Naive B cell (primary cell): Measurements from ENCODE around the gene LRRC4C. TPM values are rescaled to one million over a fixed set of nuclear protein-coding genes. Genes with fewer than 3 reads are reported as not detected.

Experiments
- ATAC-seq, 2 donors: fragments of 150-1000 bp; cut with Tn5 transposase; 2 replicates each; pipeline ENCODE4 v1.10.0; 2021; ENCODE audit warnings: low read depth in 2 of 2, mild to moderate bottlenecking in 2 of 2, moderate library complexity in 2 of 2
- DNase-seq: peaks from one replicate; pipeline ENCODE4 v3.0.0; 2022
- H3K27ac Mint-ChIP-seq, 6 donors: one replicate each; pipeline ENCODE4 v1.8.0; 2020 to 2022; ENCODE audit warnings: mild to moderate bottlenecking in 6 of 6, mixed read lengths in 6 of 6, moderate library complexity in 5 of 6, inconsistent platforms in 2 of 6
- H3K27me3 Mint-ChIP-seq, 3 donors: one replicate each; pipeline ENCODE4 v1.8.0; 2021 to 2022; ENCODE audit warnings: mixed read lengths in 3 of 3, mild to moderate bottlenecking in 1 of 3
- H3K36me3 Mint-ChIP-seq, 2 donors: one replicate each; pipeline ENCODE4 v1.8.0; 2020 to 2022; ENCODE audit warnings: mixed read lengths in 2 of 2, inconsistent platforms in 1 of 2, mild to moderate bottlenecking in 1 of 2
- H3K4me1 Mint-ChIP-seq, 3 donors: one replicate each; pipeline ENCODE4 v1.8.0; 2020 to 2022; ENCODE audit warnings: mixed read lengths in 3 of 3, inconsistent platforms in 1 of 3, mild to moderate bottlenecking in 1 of 3, moderate library complexity in 1 of 3
- H3K4me3 Mint-ChIP-seq, 8 donors: one replicate each; pipeline ENCODE4 v1.8.0; 2020 to 2022; ENCODE audit warnings: mild to moderate bottlenecking in 8 of 8, mixed read lengths in 8 of 8, moderate library complexity in 8 of 8, inconsistent platforms in 2 of 8
- H3K9me3 Mint-ChIP-seq, 7 donors: one replicate each; pipeline ENCODE4 v1.8.0; 2020 to 2022; ENCODE audit warnings: mixed read lengths in 7 of 7, mild to moderate bottlenecking in 5 of 7, inconsistent platforms in 2 of 7, moderate library complexity in 1 of 7
- polyA plus RNA-seq, 6 donors: library from polyadenylated mRNA; unstranded; fragments of 300-500 nt; fragmentation: Illumina TruSeq; gene quantifications; one replicate each; pipeline ENCODE4 v1.2.3, GENCODE V29; 2021; ENCODE audit warnings: low read depth in 6 of 6

Gene LRRC4C
- polyA plus RNA-seq, 6 donors from 2014 or later, result not detected

DNA sequence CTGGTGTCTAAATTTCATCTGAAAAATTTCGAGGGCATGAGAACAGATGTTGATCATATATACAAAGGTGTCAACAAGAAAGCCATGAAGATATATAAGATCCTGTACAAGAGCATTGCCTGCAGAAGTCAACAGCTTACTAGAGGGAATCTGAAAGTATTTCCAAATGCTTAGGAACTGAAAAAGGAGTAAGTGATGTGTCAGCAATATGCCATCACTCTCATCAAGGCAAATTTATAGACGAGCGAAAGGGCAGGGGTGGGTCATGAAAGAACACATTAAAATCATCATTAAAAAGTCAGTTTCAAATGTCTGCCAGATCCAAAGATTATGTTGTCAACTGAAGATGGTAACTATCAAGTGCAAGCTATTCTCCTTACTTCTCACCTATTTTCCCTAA is 1299.0 kb downstream of the LRRC4C start:
- Mint-ChIP-seq H3K27me3 (no peaks in the 10 kb centered on the region), H3K4me3 (no peak overlapping the region), H3K36me3 (no peaks in the 10 kb centered on the region), H3K27ac (no peak overlapping the region), H3K4me1 (no peaks in the 10 kb centered on the region), H3K9me3 (peaks cover 8 to 23% (median 18%) of the 10 kb centered on the region in 7 donors)
- DNase-seq (no peak), ATAC-seq (no peak)

DNA sequence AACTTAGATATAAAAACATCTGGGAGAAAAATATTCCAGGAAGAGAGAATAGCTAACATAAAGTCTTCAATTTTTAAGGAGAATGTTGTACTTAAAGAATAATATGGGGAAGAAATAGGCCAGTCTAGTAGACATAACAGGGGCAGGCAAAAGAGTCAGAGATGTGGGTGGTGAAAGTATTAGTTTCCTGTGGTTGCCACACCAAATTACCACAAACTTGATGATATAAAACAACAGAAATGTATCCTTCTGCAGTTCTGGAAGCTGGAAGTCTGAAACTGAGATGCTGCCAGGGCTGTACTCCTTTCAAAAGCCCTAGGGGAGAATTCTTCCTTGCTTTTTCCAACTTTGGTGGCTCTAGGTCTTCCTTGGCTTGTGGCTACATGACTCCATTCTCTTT is 1309.7 kb downstream of the LRRC4C start:
- no peaks in the 10 kb centered on the region for H3K27me3 Mint-ChIP-seq
- DNase-seq, result no peak
- no peak for ATAC-seq
- no peaks in the 10 kb centered on the region for H3K4me1 Mint-ChIP-seq
- H3K36me3 Mint-ChIP-seq, result no peaks in the 10 kb centered on the region
- H3K27ac Mint-ChIP-seq, result no peak overlapping the region
- H3K9me3 Mint-ChIP-seq, result peaks cover 0 to 23% (median 7%) of the 10 kb centered on the region in 7 donors
- H3K4me3 Mint-ChIP-seq, result no peak overlapping the region

DNA sequence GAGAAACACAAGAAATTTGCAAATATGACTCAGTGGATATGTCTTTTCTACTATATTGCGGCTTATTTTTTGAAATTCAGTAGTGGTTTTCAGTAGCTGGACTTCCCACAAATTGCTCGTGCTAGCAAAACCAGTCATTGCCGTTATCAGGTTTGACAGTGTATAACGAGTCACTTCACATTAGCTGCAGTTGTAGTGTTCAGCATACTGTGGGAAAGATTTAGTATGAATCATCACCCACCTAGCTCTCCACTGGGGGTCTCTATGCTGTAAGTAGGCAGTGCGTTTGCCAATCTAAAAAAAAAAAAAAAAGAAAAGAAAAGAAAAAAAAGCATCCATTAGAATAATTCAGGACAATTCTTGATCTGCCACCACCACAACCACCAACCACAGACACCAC is 1318.9 kb downstream of the LRRC4C start:
- Mint-ChIP-seq H3K4me1 (no peaks in the 10 kb centered on the region), H3K9me3 (peaks cover 0 to 15% (median 2%) of the 10 kb centered on the region in 7 donors), H3K27me3 (no peaks in the 10 kb centered on the region), H3K4me3 (no peak overlapping the region), H3K27ac (no peak overlapping the region), H3K36me3 (no peaks in the 10 kb centered on the region)
- no peak for ATAC-seq
- no peak for DNase-seq

DNA sequence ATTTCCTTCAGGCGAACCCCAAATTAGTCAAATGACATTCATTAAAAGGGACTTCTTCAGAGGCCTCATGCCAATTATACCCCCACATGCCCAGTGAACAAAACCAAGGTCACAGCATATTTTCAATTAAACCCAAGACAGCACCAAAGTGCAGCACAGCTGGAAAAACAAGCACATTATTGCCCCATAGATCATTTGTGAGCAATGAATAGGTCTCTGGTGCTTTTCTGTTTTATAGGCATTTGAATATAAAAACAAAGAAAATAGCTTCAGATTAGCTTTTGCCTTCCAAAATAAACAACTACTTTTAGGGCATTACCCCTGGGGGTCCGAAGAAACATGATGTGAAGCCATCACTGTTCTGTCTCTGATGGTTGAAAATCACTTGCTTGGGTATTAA is 1319.9 kb downstream of the LRRC4C start:
- H3K4me3 Mint-ChIP-seq, result no peak overlapping the region
- DNase-seq, result no peak
- no peaks in the 10 kb centered on the region for H3K4me1 Mint-ChIP-seq
- H3K27ac Mint-ChIP-seq, result no peak overlapping the region
- H3K36me3 Mint-ChIP-seq, result no peaks in the 10 kb centered on the region
- peaks cover 0 to 15% (median 2%) of the 10 kb centered on the region in 7 donors for H3K9me3 Mint-ChIP-seq
- no peaks in the 10 kb centered on the region for H3K27me3 Mint-ChIP-seq
- no peak for ATAC-seq

- no peaks in the 10 kb centered on the region for H3K4me1 Mint-ChIP-seq
- H3K9me3 Mint-ChIP-seq, result peaks cover 0 to 15% (median 2%) of the 10 kb centered on the region in 7 donors
- no peak overlapping the region for H3K27ac Mint-ChIP-seq
- H3K27me3 Mint-ChIP-seq, result no peaks in the 10 kb centered on the region
- no peak for DNase-seq
- H3K36me3 Mint-ChIP-seq, result no peaks in the 10 kb centered on the region
- no peak for ATAC-seq
- no peak overlapping the region for H3K4me3 Mint-ChIP-seq
Observed at GRCh38 chr11:40139066-40139465, 1320.4 kb downstream of the LRRC4C start.

GRCh38 chr11:40134820-40135570 is 1324.5 kb downstream of the LRRC4C start:
- no peaks in the 10 kb centered on the region for H3K36me3 Mint-ChIP-seq
- no peak overlapping the region for H3K27ac Mint-ChIP-seq
- no peak for ATAC-seq

GRCh38 chr11:40133498-40133897 is 1326.0 kb downstream of the LRRC4C start:
- Mint-ChIP-seq H3K9me3 (peaks cover 0 to 6% (median 0%) of the 10 kb centered on the region in 7 donors), H3K36me3 (no peaks in the 10 kb centered on the region), H3K4me1 (no peaks in the 10 kb centered on the region), H3K27me3 (no peaks in the 10 kb centered on the region), H3K27ac (no peak overlapping the region), H3K4me3 (no peak overlapping the region)
- ATAC-seq, result no peak
- no peak for DNase-seq

More at GRCh38 chr11:40134820-40135570, 1324.5 kb downstream of the LRRC4C start:
- Mint-ChIP-seq H3K4me1 (no peaks in the 10 kb centered on the region), H3K4me3 (no peak overlapping the region), H3K9me3 (peaks cover 0 to 3% (median 0%) of the 10 kb centered on the region in 7 donors), H3K27me3 (no peaks in the 10 kb centered on the region)
- no peak for DNase-seq

- no peak for ATAC-seq
- DNase-seq, result no peak
- H3K4me3 Mint-ChIP-seq, result no peak overlapping the region
Observed at GRCh38 chr11:40132912-40133311, 1326.5 kb downstream of the LRRC4C start.

GRCh38 chr11:40130427-40130826 is 1329.0 kb downstream of the LRRC4C start:
- no peaks in the 10 kb centered on the region for H3K27me3 Mint-ChIP-seq
- peaks cover 0 to 6% (median 2%) of the 10 kb centered on the region in 7 donors for H3K9me3 Mint-ChIP-seq
- ATAC-seq (no peak), DNase-seq (no peak)
- no peaks in the 10 kb centered on the region for H3K4me1 Mint-ChIP-seq
- no peak overlapping the region for H3K27ac Mint-ChIP-seq
- H3K4me3 Mint-ChIP-seq, result no peak overlapping the region
- H3K36me3 Mint-ChIP-seq, result no peaks in the 10 kb centered on the region

More at GRCh38 chr11:40132912-40133311, 1326.5 kb downstream of the LRRC4C start:
- H3K27ac Mint-ChIP-seq, result no peak overlapping the region
- H3K27me3 Mint-ChIP-seq, result no peaks in the 10 kb centered on the region
- H3K36me3 Mint-ChIP-seq, result no peaks in the 10 kb centered on the region
- H3K9me3 Mint-ChIP-seq, result peaks cover 0 to 8% (median 0%) of the 10 kb centered on the region in 7 donors
- H3K4me1 Mint-ChIP-seq, result no peaks in the 10 kb centered on the region

DNA sequence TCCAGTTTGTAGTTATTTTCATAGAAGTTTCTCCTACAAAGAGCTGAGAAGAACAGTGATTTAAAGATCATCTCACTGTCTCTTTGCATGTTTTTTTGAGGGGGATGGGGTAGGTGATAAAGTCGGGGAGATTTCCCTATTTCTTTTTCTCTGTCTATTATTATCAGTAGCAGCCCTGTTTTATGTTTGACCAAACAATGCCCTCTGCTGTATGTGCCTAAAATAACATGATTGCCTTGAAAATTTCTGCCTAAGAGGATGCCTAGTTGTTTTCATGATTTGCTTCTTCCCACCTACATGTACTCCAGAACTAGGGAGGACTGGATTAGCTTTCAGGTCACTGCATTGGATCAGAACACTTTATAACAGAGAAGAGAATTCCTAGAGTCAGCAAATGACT is 1330.2 kb downstream of the LRRC4C start:
- no peaks in the 10 kb centered on the region for H3K4me1 Mint-ChIP-seq
- H3K27ac Mint-ChIP-seq, result no peak overlapping the region
- no peaks in the 10 kb centered on the region for H3K27me3 Mint-ChIP-seq
- no peaks in the 10 kb centered on the region for H3K36me3 Mint-ChIP-seq
- no peak for DNase-seq
- H3K4me3 Mint-ChIP-seq, result no peak overlapping the region
- H3K9me3 Mint-ChIP-seq, result peaks cover 0 to 8% (median 2%) of the 10 kb centered on the region in 7 donors
- no peak for ATAC-seq

GRCh38 chr11:40125054-40125453 is 1334.4 kb downstream of the LRRC4C start:
- Mint-ChIP-seq H3K4me3 (no peak overlapping the region), H3K27ac (no peak overlapping the region), H3K9me3 (peaks cover 2 to 9% (median 8%) of the 10 kb centered on the region in 7 donors), H3K27me3 (no peaks in the 10 kb centered on the region), H3K4me1 (no peaks in the 10 kb centered on the region), H3K36me3 (no peaks in the 10 kb centered on the region)
- ATAC-seq, result no peak
- no peak for DNase-seq

DNA sequence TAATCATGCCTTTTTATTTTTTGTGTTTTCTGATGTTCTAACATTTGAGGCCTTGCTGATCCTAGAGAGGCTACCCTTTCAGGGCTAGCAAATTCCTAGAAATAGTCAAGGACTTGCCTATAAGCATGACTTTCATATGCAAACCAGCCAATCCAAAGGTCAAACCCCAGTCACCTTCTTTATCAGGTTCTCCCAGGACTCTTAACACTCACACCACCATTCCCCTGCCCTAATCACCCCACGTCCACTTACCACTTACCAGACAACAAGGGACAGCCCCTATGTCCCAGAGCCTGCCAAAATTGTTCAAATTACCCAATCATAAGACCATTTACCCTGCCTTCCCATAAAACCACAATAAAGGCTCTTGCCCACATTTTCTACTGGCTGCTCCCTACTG is 1339.8 kb downstream of the LRRC4C start:
- ATAC-seq (no peak), DNase-seq (no peak)
- Mint-ChIP-seq H3K27me3 (no peaks in the 10 kb centered on the region), H3K27ac (no peak overlapping the region), H3K4me3 (no peak overlapping the region), H3K9me3 (peaks cover 0 to 10% (median 6%) of the 10 kb centered on the region in 7 donors), H3K36me3 (no peaks in the 10 kb centered on the region), H3K4me1 (no peaks in the 10 kb centered on the region)

- DNase-seq (no peak), ATAC-seq (no peak)
- Mint-ChIP-seq H3K27ac (no peak overlapping the region), H3K36me3 (no peaks in the 10 kb centered on the region), H3K9me3 (peaks cover 0 to 9% (median 4%) of the 10 kb centered on the region in 7 donors), H3K27me3 (no peaks in the 10 kb centered on the region), H3K4me1 (no peaks in the 10 kb centered on the region), H3K4me3 (no peak overlapping the region)
Observed at GRCh38 chr11:40118780-40119179, 1340.7 kb downstream of the LRRC4C start.

- H3K9me3 Mint-ChIP-seq, result peaks cover 0 to 6% (median 4%) of the 10 kb centered on the region in 7 donors
- H3K27ac Mint-ChIP-seq, result no peak overlapping the region
- no peak overlapping the region for H3K4me3 Mint-ChIP-seq
- ATAC-seq (no peak), DNase-seq (no peak)
- H3K36me3 Mint-ChIP-seq, result no peaks in the 10 kb centered on the region
- no peaks in the 10 kb centered on the region for H3K27me3 Mint-ChIP-seq
- H3K4me1 Mint-ChIP-seq, result no peaks in the 10 kb centered on the region
Observed at GRCh38 chr11:40118026-40118425, 1341.4 kb downstream of the LRRC4C start.
